ENCODE results near the gene SLC16A9.

DNA sequence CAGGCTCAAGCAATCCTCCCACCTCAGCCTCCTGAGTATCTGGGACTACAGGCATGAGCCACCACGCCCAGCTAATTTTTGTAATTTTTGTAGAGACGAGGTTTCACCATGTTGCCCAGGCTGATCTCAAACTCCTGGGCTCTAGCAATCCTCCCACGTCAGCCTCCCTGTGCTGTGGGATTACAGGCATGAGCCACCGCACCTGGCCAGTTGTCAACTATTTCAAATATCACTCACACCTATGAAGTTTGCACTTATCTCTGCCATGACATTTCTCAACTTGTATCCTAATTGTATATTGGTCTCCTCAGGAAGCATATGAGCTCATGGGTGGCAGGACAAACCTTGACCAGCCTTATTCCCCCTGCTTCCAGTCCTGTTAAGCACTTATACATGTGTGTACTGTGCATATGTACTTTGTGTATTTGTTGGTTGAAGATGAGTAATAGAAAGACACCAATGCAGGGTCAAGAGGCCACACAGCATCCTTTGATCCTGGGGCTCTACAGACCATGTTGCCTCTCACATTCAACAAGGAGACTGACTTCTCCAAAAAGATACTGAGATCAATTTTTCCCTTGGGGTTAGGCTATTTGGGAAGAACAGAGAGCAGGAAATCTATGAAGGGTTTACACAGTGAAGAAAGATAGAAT, 82.2 kb downstream of the SLC16A9 start:
- TF ChIP-seq, protein P1, sequence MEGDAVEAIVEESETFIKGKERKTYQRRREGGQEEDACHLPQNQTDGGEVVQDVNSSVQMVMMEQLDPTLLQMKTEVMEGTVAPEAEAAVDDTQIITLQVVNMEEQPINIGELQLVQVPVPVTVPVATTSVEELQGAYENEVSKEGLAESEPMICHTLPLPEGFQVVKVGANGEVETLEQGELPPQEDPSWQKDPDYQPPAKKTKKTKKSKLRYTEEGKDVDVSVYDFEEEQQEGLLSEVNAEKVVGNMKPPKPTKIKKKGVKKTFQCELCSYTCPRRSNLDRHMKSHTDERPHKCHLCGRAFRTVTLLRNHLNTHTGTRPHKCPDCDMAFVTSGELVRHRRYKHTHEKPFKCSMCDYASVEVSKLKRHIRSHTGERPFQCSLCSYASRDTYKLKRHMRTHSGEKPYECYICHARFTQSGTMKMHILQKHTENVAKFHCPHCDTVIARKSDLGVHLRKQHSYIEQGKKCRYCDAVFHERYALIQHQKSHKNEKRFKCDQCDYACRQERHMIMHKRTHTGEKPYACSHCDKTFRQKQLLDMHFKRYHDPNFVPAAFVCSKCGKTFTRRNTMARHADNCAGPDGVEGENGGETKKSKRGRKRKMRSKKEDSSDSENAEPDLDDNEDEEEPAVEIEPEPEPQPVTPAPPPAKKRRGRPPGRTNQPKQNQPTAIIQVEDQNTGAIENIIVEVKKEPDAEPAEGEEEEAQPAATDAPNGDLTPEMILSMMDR (IDR thresholded peaks at IDR 0.05): no peak
- no peak for TF ChIP-seq POLR2A (IDR thresholded peaks at IDR 0.05)
